ENCODE data around the gene SCARB1.

SCARB1 gene

GRCh38 chr12:124866195-124866882, 2.7 kb upstream of the SCARB1 start:
- DNase-seq (ENCODE audit: extremely low spot score, insufficient read length, low read depth): no peak
- no peak for FAIRE-seq

- no peak for FAIRE-seq
- no peak for DNase-seq (ENCODE audit: extremely low spot score, insufficient read length, low read depth)
Measured at GRCh38 chr12:124865728-124866127, 2.1 kb upstream of the SCARB1 start.

- FAIRE-seq (no peak), DNase-seq (ENCODE audit: extremely low spot score, insufficient read length, low read depth) (no peak)
Measured at GRCh38 chr12:124864326-124864752, 675 bp upstream of the SCARB1 start.

- FAIRE-seq: peak; percentile 44
Measured at GRCh38 chr12:124862768-124863415, 772 bp downstream of the SCARB1 start.

GRCh38 chr12:124861898-124862676, 1.6 kb downstream of the SCARB1 start:
- peak; percentile 21 for FAIRE-seq
- DNase-seq (ENCODE audit: extremely low spot score, insufficient read length, low read depth): no peak

More at GRCh38 chr12:124862768-124863415, 772 bp downstream of the SCARB1 start:
- no peak for DNase-seq (ENCODE audit: extremely low spot score, insufficient read length, low read depth)

GRCh38 chr12:124861492-124861891, 2.2 kb downstream of the SCARB1 start:
- DNase-seq (ENCODE audit: extremely low spot score, insufficient read length, low read depth) (no peak), FAIRE-seq (peak; percentile 68)

GRCh38 chr12:124857921-124858461, 5.7 kb downstream of the SCARB1 start:
- FAIRE-seq: no peak
- DNase-seq (ENCODE audit: extremely low spot score, insufficient read length, low read depth): no peak

GRCh38 chr12:124856842-124857178, 6.9 kb downstream of the SCARB1 start:
- DNase-seq (ENCODE audit: extremely low spot score, insufficient read length, low read depth) (no peak), FAIRE-seq (no peak)

- no peak for DNase-seq (ENCODE audit: extremely low spot score, insufficient read length, low read depth)
- no peak for FAIRE-seq
Measured at GRCh38 chr12:124856132-124856841, 7.4 kb downstream of the SCARB1 start.

- DNase-seq (ENCODE audit: extremely low spot score, insufficient read length, low read depth) (no peak), FAIRE-seq (no peak)
Measured at GRCh38 chr12:124855275-124855957, 8.2 kb downstream of the SCARB1 start.

- DNase-seq (ENCODE audit: extremely low spot score, insufficient read length, low read depth) (no peak), FAIRE-seq (no peak)
Measured at GRCh38 chr12:124854637-124855184, 9.0 kb downstream of the SCARB1 start.

GRCh38 chr12:124853781-124854636, 9.7 kb downstream of the SCARB1 start:
- DNase-seq (ENCODE audit: extremely low spot score, insufficient read length, low read depth) (no peak), FAIRE-seq (no peak)

GRCh38 chr12:124852911-124853427, 10.7 kb downstream of the SCARB1 start:
- DNase-seq (ENCODE audit: extremely low spot score, insufficient read length, low read depth): no peak
- FAIRE-seq: no peak

- no peak for DNase-seq (ENCODE audit: extremely low spot score, insufficient read length, low read depth)
- no peak for FAIRE-seq
Measured at GRCh38 chr12:124852329-124852831, 11.3 kb downstream of the SCARB1 start.

- no peak for DNase-seq (ENCODE audit: extremely low spot score, insufficient read length, low read depth)
- no peak for FAIRE-seq
Measured at GRCh38 chr12:124851342-124851741, 12.3 kb downstream of the SCARB1 start.

GRCh38 chr12:124849382-124849781, 14.3 kb downstream of the SCARB1 start:
- DNase-seq (ENCODE audit: extremely low spot score, insufficient read length, low read depth) (no peak), FAIRE-seq (no peak)

GRCh38 chr12:124848621-124849380, 14.9 kb downstream of the SCARB1 start:
- FAIRE-seq (no peak), DNase-seq (ENCODE audit: extremely low spot score, insufficient read length, low read depth) (no peak)

All from GM18507 (cell line).